ENCODE results near the gene PMP22.

PMP22 gene

DNA sequence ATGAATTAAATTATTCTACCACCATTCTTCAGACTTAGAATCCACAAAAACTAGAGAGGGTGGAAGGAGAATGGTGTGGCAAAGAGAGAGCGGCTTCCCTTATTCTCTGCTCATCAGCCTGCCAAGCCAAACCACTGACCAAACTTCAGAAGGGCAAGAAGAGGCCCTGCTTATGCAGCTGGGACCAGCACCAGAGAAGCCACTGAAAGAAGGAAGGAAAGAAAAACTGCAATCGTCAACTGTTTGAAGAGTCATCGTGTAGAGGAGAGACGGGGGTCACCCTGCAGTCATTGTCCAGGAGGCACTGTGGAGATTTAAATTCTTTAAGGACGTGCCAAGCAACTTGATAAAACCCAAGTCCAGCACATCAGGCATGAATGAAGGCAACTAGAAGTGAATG, 15.6 kb downstream of the PMP22 start:
- no peak for TF ChIP-seq CTCF (IDR thresholded peaks at IDR 0.05)
- DNase-seq (ENCODE audit: low spot score): no peak
- H3K4me3 ChIP-seq: no peak overlapping the region
- H3K27ac ChIP-seq: no peak overlapping the region

DNA sequence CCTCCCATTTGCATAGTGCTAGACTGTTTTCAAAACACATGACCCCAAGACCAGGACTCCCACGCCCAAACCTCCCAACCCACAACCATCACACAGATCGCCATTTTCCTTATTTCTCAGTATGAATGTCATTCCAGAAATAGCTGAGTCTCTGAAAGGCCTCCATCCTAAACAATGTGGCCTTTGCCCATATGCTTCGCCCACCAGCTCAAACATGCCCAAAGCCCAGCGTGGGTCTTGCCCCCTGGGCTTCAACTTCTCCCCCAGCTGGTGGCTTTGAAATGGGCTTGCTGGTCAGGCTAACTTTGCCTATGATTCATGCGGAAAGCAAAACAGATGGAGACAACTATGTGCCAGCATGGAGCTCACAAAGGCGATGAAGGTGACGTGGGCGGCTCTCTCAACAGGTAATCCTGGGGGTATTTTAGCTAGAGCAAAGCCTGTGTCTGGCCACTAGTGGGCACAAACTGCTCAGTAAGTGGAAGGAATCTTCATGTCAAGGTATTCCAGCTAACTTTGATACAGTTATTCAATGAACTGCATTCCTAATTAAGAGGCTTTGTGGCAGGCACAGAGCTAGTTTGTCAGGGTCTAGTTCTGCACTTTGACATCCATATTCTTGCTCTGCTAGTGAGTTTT, 17.1 kb downstream of the PMP22 start:
- no peak overlapping the region for H3K27ac ChIP-seq
- no peak for TF ChIP-seq CTCF (IDR thresholded peaks at IDR 0.05)
- DNase-seq (ENCODE audit: low spot score): no peak
- no peak overlapping the region for H3K4me3 ChIP-seq

GRCh38 chr17:15245054-15245453, 20.1 kb downstream of the PMP22 start:
- H3K4me3 ChIP-seq: no peak overlapping the region
- TF ChIP-seq CTCF (IDR thresholded peaks at IDR 0.05): no peak
- DNase-seq (ENCODE audit: low spot score): no peak
- H3K27ac ChIP-seq: no peak overlapping the region

- DNase-seq (ENCODE audit: low spot score): no peak
- Histone ChIP-seq H3K4me3 (no peak overlapping the region), H3K27ac (no peak overlapping the region)
- no peak for TF ChIP-seq CTCF (IDR thresholded peaks at IDR 0.05)
These were observed 24.5 kb downstream of the PMP22 start for GRCh38 chr17:15240644-15241043.

DNA sequence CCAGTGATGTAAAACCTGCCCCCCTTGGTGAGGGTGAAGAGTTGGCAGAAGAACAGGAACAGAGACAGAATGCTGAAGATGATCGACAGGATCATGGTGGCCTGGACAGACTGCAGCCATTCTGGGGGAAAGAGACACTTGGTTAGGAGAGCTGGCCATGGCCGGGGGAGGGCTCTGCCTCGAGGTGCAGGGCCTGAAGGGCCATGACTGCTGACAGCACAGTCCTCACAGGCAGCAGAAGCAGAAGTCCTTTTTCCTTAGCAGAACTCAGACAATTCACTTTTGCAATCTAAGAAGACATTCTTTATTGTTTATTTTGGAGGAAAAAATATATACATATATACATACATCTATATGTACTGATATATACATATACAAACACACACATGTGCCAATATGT, 25.6 kb downstream of the PMP22 start:
- TF ChIP-seq CTCF (IDR thresholded peaks at IDR 0.05): no peak
- Histone ChIP-seq H3K27ac (no peak overlapping the region), H3K4me3 (no peak overlapping the region)
- no peak for DNase-seq (ENCODE audit: low spot score)

DNA sequence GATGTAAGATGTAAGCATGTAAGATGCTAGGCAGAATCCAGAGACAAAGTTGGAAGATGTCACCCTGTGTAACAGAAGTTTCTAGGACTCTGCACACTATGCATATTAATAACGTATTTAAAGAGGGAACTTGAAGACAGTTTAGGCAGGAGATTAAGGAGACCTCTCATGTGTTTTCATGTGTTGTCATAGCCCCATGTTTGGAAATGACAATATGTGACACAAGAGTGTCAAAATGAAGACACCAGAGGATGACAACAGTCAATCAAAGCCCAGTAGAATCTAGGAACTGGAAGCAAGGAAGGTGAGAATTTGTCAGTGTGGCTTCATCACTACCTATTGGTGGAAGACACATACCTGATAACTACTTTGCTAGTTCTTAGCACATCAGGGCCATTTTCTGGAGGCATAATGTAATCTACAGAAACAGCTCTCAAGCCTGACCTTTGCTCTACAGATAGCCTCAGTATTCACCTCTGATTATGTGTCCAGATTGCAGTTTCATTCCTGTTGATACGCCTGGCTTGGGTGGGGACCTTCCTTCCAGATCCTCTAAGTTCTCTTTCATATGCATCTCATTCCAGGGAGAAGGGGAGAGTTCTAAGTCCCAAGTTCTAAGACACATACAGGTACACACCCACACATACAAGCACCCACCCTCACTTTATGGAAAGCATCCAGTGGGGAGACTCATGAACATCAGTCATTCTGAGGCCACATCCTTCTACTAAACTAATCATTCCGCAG, 26.3 kb downstream of the PMP22 start:
- Histone ChIP-seq H3K27ac (no peak overlapping the region), H3K4me3 (no peak overlapping the region)
- DNase-seq (ENCODE audit: low spot score): no peak
- TF ChIP-seq CTCF (IDR thresholded peaks at IDR 0.05): no peak

DNA sequence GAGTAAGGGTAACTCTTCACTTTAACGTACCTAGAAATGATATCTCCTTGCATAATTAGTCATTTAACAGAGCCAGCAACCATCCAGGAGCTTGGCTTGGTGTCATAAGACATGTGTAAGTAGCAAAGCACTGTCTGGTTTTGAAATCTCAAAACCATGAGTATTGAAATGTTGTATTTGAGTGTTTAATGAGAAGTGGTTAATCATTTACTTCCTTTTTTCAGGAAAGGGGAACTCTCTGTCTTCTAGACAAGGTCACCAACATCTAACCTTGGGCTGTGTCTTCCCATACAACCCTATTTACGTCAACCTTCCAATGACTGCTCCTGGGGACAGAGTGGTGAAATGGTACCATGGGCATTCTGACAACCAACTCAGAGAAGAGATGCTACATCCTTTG, 27.1 kb downstream of the PMP22 start:
- no peak for TF ChIP-seq CTCF (IDR thresholded peaks at IDR 0.05)
- no peak overlapping the region for H3K27ac ChIP-seq
- no peak overlapping the region for H3K4me3 ChIP-seq
- DNase-seq (ENCODE audit: low spot score): no peak

All from coronary artery (tissue), 2 donors.